ENCODE results near the gene GSTM3.

The GSTM3 gene

GRCh38 chr1:109782514-109782913 lies 41.7 kb upstream of the GSTM3 start:
- H3K4me3 ChIP-seq (ENCODE audit: low read depth, low read length): no peak overlapping the region
- TF ChIP-seq, protein P1, sequence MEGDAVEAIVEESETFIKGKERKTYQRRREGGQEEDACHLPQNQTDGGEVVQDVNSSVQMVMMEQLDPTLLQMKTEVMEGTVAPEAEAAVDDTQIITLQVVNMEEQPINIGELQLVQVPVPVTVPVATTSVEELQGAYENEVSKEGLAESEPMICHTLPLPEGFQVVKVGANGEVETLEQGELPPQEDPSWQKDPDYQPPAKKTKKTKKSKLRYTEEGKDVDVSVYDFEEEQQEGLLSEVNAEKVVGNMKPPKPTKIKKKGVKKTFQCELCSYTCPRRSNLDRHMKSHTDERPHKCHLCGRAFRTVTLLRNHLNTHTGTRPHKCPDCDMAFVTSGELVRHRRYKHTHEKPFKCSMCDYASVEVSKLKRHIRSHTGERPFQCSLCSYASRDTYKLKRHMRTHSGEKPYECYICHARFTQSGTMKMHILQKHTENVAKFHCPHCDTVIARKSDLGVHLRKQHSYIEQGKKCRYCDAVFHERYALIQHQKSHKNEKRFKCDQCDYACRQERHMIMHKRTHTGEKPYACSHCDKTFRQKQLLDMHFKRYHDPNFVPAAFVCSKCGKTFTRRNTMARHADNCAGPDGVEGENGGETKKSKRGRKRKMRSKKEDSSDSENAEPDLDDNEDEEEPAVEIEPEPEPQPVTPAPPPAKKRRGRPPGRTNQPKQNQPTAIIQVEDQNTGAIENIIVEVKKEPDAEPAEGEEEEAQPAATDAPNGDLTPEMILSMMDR (conservative IDR thresholded peaks at IDR 0.05; ENCODE audit: low read depth, low read length): no peak
- DNase-seq (ENCODE audit: low read depth): no peak

GRCh38 chr1:109781806-109782205 lies 41.0 kb upstream of the GSTM3 start:
- TF ChIP-seq, protein P1 (conservative IDR thresholded peaks at IDR 0.05; ENCODE audit: low read depth, low read length): no peak
- no peak for DNase-seq (ENCODE audit: low read depth)
- no peak overlapping the region for H3K4me3 ChIP-seq (ENCODE audit: low read depth, low read length)

- TF ChIP-seq, protein P1 (conservative IDR thresholded peaks at IDR 0.05; ENCODE audit: low read depth, low read length): no peak
- no peak overlapping the region for H3K4me3 ChIP-seq (ENCODE audit: low read depth, low read length)
- DNase-seq (ENCODE audit: low read depth): no peak
Measured at GRCh38 chr1:109780982-109781381, 40.1 kb upstream of the GSTM3 start.

DNA sequence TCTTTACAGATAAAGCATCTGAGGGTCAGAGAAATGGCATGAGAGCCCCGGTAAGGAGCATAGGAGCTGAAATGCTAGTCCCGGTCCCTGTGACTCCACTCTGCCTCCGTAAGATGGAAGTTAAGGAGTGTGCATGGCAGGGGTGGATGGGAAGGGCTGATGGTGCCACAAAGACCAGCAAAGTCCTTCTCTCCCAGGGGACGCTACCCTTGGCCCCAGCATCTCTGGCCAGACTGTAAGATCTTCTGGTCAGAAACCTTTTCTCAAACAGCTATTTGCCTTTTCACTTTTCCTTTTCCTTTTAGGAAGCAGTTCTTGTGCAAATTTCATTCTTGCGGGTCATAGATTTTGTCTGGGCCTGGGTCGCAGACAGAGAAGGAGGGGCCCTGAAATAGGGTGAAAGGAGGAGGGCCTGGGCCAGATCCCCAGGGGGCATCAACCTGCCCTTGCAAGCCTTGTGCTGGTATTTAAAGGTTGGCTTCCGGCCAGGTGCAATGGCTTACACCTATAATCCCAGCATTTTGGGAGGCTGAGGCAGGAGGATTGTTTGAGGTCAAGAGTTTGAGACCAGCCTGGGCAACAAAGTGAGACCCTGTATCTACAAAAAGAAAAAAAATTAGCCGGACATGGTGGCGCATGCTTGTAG lies 37.3 kb upstream of the GSTM3 start:
- no peak overlapping the region for H3K4me3 ChIP-seq (ENCODE audit: low read depth, low read length)
- TF ChIP-seq, protein P1 (conservative IDR thresholded peaks at IDR 0.05; ENCODE audit: low read depth, low read length): no peak
- DNase-seq (ENCODE audit: low read depth): no peak

DNA sequence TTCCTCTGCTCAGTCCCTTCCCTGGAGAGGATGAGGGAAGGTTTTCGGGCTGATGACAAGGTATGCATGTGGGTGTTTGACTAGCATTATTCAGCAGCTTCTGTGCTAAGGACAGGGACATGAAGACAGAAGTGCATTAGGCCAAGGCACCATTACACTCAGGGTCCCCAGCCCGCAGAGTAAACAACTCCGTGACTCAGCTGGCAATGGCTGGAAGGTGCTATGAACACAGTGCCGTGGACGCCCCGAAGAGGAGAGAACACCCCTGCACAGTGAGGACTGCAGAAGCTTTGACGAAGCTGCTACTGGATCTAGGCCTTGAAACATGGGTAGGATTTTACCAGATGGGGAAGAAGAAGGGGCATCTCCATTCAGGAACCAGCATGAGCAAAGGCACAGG lies 36.6 kb upstream of the GSTM3 start:
- no peak for DNase-seq (ENCODE audit: low read depth)
- no peak overlapping the region for H3K4me3 ChIP-seq (ENCODE audit: low read depth, low read length)
- TF ChIP-seq, protein P1 (conservative IDR thresholded peaks at IDR 0.05; ENCODE audit: low read depth, low read length): no peak

GRCh38 chr1:109776911-109777310 lies 36.1 kb upstream of the GSTM3 start:
- TF ChIP-seq, protein P1 (conservative IDR thresholded peaks at IDR 0.05; ENCODE audit: low read depth, low read length): peak; percentile 97
- DNase-seq (ENCODE audit: low read depth): peak; percentile 87
- H3K4me3 ChIP-seq (ENCODE audit: low read depth, low read length): no peak overlapping the region

- TF ChIP-seq, protein P1 (conservative IDR thresholded peaks at IDR 0.05; ENCODE audit: low read depth, low read length): no peak
- DNase-seq (ENCODE audit: low read depth): no peak
- no peak overlapping the region for H3K4me3 ChIP-seq (ENCODE audit: low read depth, low read length)
Measured at GRCh38 chr1:109776206-109776835, 35.5 kb upstream of the GSTM3 start.
